ENCODE results near the gene DNAJC28. TPM values are rescaled to one million over a fixed set of nuclear protein-coding genes. Genes with fewer than 3 reads are reported as not detected.

DNAJC28 gene
- total and polyA plus RNA-seq, 9 of the 15 experiments (the other 6 are each of a cell fraction or from before 2014, with no cell fraction given), result 0.68 to 2.5 (median 1.1) TPM

- TF ChIP-seq HES1 (IDR thresholded peaks at IDR 0.05; ENCODE audit: low read depth) (no peak), E2F1 (CRISPR knock-in tag; IDR thresholded peaks at IDR 0.05) (peak; percentile 59), ZNF592 (IDR thresholded peaks at IDR 0.05) (no peak), RBM15 (IDR thresholded peaks at IDR 0.05; ENCODE audit: insufficient read depth, low read length) (no peak), CREM (IDR thresholded peaks at IDR 0.05; ENCODE audit: low read depth) (peak; percentile 88), SIRT6 (IDR thresholded peaks at IDR 0.05; ENCODE audit: low read depth, low read length) (no peak), LARP7 (IDR thresholded peaks at IDR 0.05) (no peak), ZFP36 (IDR thresholded peaks at IDR 0.05; ENCODE audit: low read depth, low read length, partially characterized antibody) (no peak), SMARCA5 (IDR thresholded peaks at IDR 0.05) (0 out of 2 replicates have a peak, but pooled peaks have one; percentile 4), CREB5 (CRISPR knock-in tag; IDR thresholded peaks at IDR 0.05) (no peak), RBM22 (IDR thresholded peaks at IDR 0.05; ENCODE audit: low read depth, low read length, poor library complexity, severe bottlenecking) (peak; percentile 52), CLOCK (CRISPR knock-in tag; IDR thresholded peaks at IDR 0.05; ENCODE audit: borderline replicate concordance) (no peak), PTBP1 (IDR thresholded peaks at IDR 0.05; ENCODE audit: low read depth, low read length) (no peak), ZNF551 (CRISPR knock-in tag; IDR thresholded peaks at IDR 0.05) (no peak), ZNF511 (CRISPR knock-in tag; IDR thresholded peaks at IDR 0.05) (peak; percentile 26; the same call in 1 of the 2 replicates), ZNF586 (CRISPR knock-in tag; conservative IDR thresholded peaks at IDR 0.05) (no peak), ZNF282 (CRISPR knock-in tag; IDR thresholded peaks at IDR 0.05) (no peak)
Observed at GRCh38 chr21:33479679-33480480, 11.6 kb downstream of the DNAJC28 start, which contains the start of gene TMEM50B (continued).

Measured in K562 (cell line).